Brain microvascular endothelial cell (primary cell): Measurements from ENCODE around the gene IVL.

ENCODE experiments used
- DNase-seq: peaks from one replicate; pipeline ENCODE4 v3.0.0-alpha.2; 2020
- H3K27ac ChIP-seq: fragments of 250-450 bp; sonication (Bioruptor Pico); 2 replicates; pipeline ENCODE4 v1.5.1; 2020; ENCODE audit warnings: mild to moderate bottlenecking, moderate library complexity
- H3K27me3 ChIP-seq: fragments of 250-450 bp; sonication (Bioruptor Pico); replicated peaks from 2 replicates; pipeline ENCODE4 v1.5.1; 2020; ENCODE audit warnings: mild to moderate bottlenecking
- H3K36me3 ChIP-seq: fragments of 250-450 bp; sonication (Bioruptor Pico); replicated peaks from 2 replicates; pipeline ENCODE4 v1.5.1; 2020; ENCODE audit warnings: mild to moderate bottlenecking
- H3K4me3 ChIP-seq: 2 replicates; pipeline ENCODE4 v1.5.1; 2011; ENCODE audit warnings: low read depth, mild to moderate bottlenecking, control low read depth, low read length, moderate library complexity
- in situ Hi-C: cut with HindIII; loops from 2 replicates; pipeline ENCODE4 v1.10.0; 2017; ENCODE audit warnings: low sequenced_read_pairs, low pct_ligation_motif_present
- TF ChIP-seq, protein P1 (sequence below): IDR thresholded peaks from 2 replicates; pipeline ENCODE4 v1.5.1; 2011; ENCODE audit warnings: low read depth, mild to moderate bottlenecking, moderate library complexity, low read length, control low read depth, inconsistent platforms; ENCODE audit errors: missing control alignments

Gene IVL

DNA sequence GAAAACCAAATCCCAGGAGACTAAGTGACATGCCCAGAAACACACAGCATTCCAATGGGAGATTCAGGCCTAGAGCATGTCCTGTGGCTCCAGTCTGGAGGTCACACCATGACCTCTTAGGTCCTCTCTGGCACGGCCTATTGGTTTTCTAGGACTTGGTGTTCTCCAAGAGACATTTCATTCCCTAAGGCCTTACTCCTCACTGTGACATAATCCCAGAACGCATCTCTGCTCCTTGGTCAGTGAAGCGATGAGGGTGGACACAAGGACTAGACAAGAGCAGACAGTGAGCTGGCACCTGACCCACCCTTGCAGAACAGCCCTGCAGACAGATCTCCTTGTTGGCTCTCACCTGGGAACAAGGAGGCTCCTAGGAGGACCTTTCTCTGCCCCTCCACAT, 860 bp downstream of the IVL start:
- Histone ChIP-seq H3K4me3 (no peak overlapping the region), H3K27ac (no peak overlapping the region), H3K36me3 (no peaks in the 10 kb centered on the region), H3K27me3 (no peaks in the 10 kb centered on the region)
- no peak for DNase-seq
- in situ Hi-C loops, result no loop called here
- TF ChIP-seq, protein P1, sequence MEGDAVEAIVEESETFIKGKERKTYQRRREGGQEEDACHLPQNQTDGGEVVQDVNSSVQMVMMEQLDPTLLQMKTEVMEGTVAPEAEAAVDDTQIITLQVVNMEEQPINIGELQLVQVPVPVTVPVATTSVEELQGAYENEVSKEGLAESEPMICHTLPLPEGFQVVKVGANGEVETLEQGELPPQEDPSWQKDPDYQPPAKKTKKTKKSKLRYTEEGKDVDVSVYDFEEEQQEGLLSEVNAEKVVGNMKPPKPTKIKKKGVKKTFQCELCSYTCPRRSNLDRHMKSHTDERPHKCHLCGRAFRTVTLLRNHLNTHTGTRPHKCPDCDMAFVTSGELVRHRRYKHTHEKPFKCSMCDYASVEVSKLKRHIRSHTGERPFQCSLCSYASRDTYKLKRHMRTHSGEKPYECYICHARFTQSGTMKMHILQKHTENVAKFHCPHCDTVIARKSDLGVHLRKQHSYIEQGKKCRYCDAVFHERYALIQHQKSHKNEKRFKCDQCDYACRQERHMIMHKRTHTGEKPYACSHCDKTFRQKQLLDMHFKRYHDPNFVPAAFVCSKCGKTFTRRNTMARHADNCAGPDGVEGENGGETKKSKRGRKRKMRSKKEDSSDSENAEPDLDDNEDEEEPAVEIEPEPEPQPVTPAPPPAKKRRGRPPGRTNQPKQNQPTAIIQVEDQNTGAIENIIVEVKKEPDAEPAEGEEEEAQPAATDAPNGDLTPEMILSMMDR, result no peak

DNA sequence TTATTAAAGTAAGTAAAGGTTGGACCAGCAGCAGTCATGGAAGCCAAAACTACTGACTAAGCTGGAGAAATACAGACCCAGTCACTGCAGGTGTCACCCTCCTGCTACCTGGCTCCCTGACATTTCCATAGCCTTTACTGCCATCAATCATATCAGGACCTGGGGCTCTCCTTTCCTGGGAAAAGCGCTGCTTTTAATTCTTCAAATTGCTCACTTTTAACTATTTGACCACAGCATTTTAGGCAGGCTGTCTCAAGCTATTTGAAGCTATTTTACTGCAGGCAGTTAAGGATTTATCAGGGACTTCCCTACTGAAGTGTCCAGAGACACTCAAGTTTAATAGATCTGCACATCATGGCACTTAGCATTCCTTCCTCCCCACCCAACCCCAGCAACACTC, 4.1 kb downstream of the IVL start:
- DNase-seq, result no peak
- TF ChIP-seq, protein P1, result no peak
- Histone ChIP-seq H3K36me3 (no peaks in the 10 kb centered on the region), H3K27me3 (no peaks in the 10 kb centered on the region), H3K27ac (no peak overlapping the region), H3K4me3 (no peak overlapping the region)
- in situ Hi-C loops, result no loop called here

DNA sequence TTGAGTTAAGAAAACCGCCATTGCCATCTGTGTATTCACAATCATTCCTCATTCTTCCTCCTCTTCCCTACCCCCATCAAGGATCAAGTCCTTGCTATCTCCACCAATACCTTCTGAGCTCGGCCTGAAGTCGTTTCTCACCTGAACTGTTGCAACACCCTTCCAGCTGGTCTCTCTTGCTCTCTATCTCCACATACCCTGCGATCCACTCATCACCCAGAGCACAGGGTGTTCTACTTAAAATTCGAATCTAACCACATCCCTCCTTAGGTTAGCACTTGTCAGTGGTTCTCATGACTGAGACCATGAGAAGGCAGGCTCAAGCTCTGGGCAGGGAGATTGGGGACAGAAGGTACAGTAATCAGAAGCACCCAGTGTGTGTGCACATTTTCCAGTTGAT, 4.6 kb downstream of the IVL start:
- TF ChIP-seq, protein P1, result no peak
- Histone ChIP-seq H3K27me3 (no peaks in the 10 kb centered on the region), H3K4me3 (no peak overlapping the region), H3K36me3 (no peaks in the 10 kb centered on the region), H3K27ac (no peak overlapping the region)
- DNase-seq, result no peak
- in situ Hi-C loops, result no loop called here

DNA sequence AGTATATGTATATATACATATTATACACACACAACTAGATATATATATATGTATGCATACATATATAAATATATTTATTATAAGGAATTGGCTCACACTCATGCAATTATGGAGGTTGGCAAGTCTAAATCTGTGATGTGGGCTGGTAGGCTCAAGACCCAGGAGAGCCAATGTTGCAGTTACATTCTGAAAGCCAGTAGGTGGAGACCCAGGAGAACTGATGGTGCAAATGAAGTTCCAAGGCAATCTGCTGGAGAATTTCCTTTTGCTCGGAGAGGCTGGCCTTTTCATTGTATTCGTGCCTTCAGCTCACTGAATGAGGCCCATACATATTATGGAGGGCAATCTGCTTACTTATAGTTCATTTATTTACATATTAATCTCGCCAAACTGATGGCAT, 9.4 kb downstream of the IVL start:
- in situ Hi-C loops, result no loop called here
- Histone ChIP-seq H3K27ac (no peak overlapping the region), H3K27me3 (no peaks in the 10 kb centered on the region), H3K4me3 (no peak overlapping the region), H3K36me3 (no peaks in the 10 kb centered on the region)
- TF ChIP-seq, protein P1, result no peak
- no peak for DNase-seq

DNA sequence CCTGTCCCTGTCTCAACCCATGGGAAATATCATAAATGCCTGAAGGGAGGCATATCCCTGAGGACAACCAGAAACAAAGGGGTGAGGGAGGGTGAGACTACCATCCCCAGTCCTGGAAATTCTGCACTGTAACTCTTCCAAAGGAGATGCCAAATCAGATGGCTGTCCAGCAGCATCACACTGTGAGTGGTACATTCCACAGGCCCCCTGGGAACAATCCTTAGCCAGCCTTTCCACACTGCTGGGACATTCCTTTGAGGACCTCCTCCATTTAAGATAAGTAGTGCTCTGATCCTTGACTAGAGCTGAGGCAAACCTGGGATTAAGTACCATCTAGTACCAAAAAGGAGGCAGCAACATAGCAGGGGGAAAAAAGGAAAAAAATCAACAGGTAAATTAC, 10.7 kb downstream of the IVL start:
- TF ChIP-seq, protein P1, result no peak
- H3K4me3 ChIP-seq, result no peak overlapping the region
- no peak overlapping the region for H3K27ac ChIP-seq
- H3K27me3 ChIP-seq, result no peaks in the 10 kb centered on the region
- in situ Hi-C loops, result no loop called here
- no peaks in the 10 kb centered on the region for H3K36me3 ChIP-seq
- DNase-seq, result no peak

DNA sequence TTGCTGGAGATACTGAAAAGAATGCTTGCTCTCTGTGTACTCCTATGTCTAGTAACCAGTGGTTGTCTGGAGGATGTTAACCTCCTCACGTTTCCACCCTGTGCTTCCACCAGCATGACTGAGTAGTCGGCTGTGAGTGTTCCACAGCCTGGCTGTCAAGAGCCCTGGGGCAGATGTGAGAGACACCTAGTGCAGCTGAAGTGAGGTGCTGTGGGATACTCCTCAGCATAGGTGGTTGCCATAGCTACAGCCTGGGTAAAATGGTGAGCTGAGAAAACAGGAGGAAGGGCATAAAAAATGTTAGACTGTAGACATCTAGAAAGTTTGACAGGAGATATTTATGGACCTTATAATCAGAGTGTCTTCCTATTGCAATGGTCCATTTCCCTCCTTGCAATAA, 15.8 kb downstream of the IVL start:
- Histone ChIP-seq H3K4me3 (no peak overlapping the region), H3K36me3 (no peaks in the 10 kb centered on the region), H3K27ac (no peak overlapping the region), H3K27me3 (no peaks in the 10 kb centered on the region)
- TF ChIP-seq, protein P1, result no peak
- in situ Hi-C loops, result no loop called here
- DNase-seq, result no peak
